Measurements from ENCODE around the gene FXYD2.
A peak's percentile ranks its signal among the peaks of the same experiment; 100 is the strongest.

DNA sequence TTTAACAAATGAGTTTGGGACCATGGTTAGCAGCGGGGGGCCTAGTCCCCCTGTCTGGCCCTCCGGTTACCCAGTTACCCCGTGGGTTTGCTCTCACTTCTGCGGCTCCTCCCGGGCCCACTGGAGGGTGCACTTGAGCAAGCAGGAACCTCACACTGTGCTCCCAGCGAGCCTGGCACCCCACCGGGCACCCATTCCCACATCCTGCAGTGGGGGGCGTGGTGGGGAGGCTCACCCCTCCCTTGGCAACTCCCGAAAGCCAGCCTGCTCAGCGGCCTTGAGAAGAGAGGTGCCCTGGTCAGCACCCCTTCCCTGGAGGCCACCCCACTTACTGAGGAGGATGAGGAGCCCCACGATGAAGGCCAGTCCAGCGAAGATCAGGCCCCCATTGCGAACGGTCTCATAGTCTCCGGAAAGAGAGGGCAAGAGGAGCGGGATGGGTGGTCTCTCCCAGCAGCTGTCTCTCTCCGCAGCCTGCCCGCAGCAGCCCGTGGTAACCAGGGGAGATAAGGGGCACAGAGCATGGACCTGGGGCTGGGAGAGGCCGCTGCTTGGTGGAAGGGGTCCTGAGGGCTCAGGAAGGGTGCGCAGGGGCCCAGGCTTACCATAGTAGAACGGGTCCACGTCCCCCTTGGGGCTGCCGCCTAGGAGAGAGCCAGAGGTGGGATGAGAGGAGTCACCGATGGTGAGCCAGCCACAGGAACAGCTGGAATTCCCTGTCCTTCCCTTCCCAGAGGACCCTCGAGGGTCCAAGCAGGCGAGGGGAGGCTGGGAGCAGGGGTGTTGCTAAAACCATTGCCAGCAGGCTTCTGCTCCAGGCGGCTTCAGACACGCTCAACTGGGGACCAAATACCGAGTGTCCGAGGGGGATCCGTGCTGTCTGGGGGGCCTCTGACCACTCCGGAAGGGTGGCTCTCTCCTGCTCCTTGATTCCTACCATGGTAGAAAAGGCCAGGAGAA is 2.2 kb downstream of the FXYD2 start:
- TF ChIP-seq, protein P1, sequence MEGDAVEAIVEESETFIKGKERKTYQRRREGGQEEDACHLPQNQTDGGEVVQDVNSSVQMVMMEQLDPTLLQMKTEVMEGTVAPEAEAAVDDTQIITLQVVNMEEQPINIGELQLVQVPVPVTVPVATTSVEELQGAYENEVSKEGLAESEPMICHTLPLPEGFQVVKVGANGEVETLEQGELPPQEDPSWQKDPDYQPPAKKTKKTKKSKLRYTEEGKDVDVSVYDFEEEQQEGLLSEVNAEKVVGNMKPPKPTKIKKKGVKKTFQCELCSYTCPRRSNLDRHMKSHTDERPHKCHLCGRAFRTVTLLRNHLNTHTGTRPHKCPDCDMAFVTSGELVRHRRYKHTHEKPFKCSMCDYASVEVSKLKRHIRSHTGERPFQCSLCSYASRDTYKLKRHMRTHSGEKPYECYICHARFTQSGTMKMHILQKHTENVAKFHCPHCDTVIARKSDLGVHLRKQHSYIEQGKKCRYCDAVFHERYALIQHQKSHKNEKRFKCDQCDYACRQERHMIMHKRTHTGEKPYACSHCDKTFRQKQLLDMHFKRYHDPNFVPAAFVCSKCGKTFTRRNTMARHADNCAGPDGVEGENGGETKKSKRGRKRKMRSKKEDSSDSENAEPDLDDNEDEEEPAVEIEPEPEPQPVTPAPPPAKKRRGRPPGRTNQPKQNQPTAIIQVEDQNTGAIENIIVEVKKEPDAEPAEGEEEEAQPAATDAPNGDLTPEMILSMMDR (IDR thresholded peaks at IDR 0.05): peak in 2 of 3 experiments; percentile 23 to 31
- TF ChIP-seq POLR2A (IDR thresholded peaks at IDR 0.05): no peak

Data from vagina (tissue), 2 donors.